WERI-Rb-1 (cell line): Measurements from ENCODE around the gene EXOSC7.

Source experiments
- DNase-seq: peaks from one replicate; pipeline ENCODE4 v3.0.0-alpha.2; 2020
- H3K27ac ChIP-seq: fragments of 250-450 bp; sonication (Bioruptor Pico); 2 replicates; pipeline ENCODE4 v1.5.1; 2020; ENCODE audit warnings: mild to moderate bottlenecking, moderate library complexity
- H3K27me3 ChIP-seq: fragments of 250-450 bp; sonication (Bioruptor Pico); 2 replicates; pipeline ENCODE4 v1.5.1; 2021; ENCODE audit warnings: mild to moderate bottlenecking, low read depth, moderate library complexity; ENCODE audit not compliant: insufficient read depth, severe bottlenecking
- H3K36me3 ChIP-seq: fragments of 250-450 bp; sonication (Bioruptor Pico); 2 replicates; pipeline ENCODE4 v1.5.1; 2020; ENCODE audit warnings: mild to moderate bottlenecking, moderate library complexity
- H3K4me3 ChIP-seq: 2 replicates; pipeline ENCODE4 v1.5.1; 2011; ENCODE audit warnings: low read depth, mild to moderate bottlenecking, control low read depth, low read length
- H3K9me3 ChIP-seq: fragments of 250-450 bp; sonication (Bioruptor Pico); 2 replicates; pipeline ENCODE4 v1.5.1; 2021; ENCODE audit warnings: mild to moderate bottlenecking, moderate library complexity; ENCODE audit not compliant: severe bottlenecking
- CTCF ChIP-seq: IDR thresholded peaks from 2 replicates; pipeline ENCODE4 v1.5.1; 2011; ENCODE audit warnings: low read depth, mild to moderate bottlenecking, control low read depth, inconsistent platforms, low read length

Gene EXOSC7

DNA sequence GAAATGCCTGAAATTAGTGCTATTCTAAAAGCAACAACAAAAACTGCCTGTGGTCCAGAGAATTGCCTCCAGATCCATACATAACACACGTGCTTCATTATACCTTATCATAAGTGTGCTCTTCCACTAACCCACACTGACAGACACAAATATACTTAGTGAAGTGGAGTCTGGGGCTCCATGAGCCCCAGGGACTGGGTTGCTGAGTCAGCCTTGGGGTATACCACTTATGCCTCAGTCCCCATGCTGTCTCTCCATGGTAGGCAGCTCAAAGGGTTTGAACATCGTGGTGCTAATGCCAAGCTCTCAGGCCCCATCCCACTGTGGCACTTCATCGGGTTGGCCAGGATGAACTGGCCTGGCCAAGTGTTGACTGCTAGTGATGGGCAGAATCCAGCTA is 10.9 kb upstream of the EXOSC7 start:
- Histone ChIP-seq H3K36me3 (no peaks in the 10 kb centered on the region; the same call in 1 of the 2 replicates), H3K9me3 (no peaks in the 10 kb centered on the region), H3K4me3 (no peak overlapping the region), H3K27ac (no peak overlapping the region), H3K27me3 (no peaks in the 10 kb centered on the region)
- TF ChIP-seq CTCF = no peak
- no peak for DNase-seq

- Histone ChIP-seq H3K36me3 (no peaks in the 10 kb centered on the region; the same call in 1 of the 2 replicates), H3K9me3 (no peaks in the 10 kb centered on the region), H3K27ac (no peak overlapping the region), H3K27me3 (no peaks in the 10 kb centered on the region), H3K4me3 (no peak overlapping the region)
- DNase-seq = no peak
- TF ChIP-seq CTCF = no peak
Observed at GRCh38 chr3:44966795-44967278, 9.2 kb upstream of the EXOSC7 start.

- H3K36me3 ChIP-seq = peaks cover 5% of the 10 kb centered on the region
- no peak for TF ChIP-seq CTCF
- no peaks in the 10 kb centered on the region for H3K27me3 ChIP-seq
- H3K27ac ChIP-seq = no peak overlapping the region
- DNase-seq = no peak
- no peak overlapping the region for H3K4me3 ChIP-seq
- no peaks in the 10 kb centered on the region for H3K9me3 ChIP-seq
Observed at GRCh38 chr3:44968447-44968858, 7.6 kb upstream of the EXOSC7 start.

DNA sequence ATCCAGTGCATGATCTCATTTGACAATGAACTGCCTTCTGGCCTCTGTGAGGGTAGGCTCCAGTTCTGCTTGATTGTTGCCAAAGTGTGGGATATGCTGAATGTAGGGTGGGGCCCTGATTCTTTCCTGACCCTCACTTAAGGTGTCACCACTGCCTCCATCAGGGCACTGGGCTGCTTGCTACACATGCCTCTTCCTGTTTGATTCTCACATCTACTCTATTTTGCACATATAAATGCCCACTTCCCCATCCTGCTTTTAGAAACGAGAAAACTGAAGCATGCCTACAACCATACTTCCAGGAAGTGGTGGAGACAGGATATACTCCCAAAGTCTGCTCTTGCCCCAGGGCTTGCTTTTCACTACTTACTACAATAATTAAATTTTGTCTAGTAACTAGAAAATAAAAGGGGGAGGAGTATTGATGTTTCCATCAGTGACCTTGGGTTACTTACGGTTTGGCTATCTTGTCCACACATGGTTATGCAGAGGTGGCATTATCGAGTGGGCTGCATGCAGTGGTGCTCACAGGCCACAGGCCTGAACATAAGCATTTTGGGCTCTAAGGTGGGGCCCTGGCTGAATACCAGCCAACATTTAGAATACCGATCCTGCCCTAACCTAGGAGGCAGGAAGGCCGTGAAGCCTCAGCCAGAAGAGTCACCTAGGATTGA is 6.8 kb upstream of the EXOSC7 start:
- H3K4me3 ChIP-seq = no peak overlapping the region

GRCh38 chr3:44969828-44970179 is 6.2 kb upstream of the EXOSC7 start:
- no peaks in the 10 kb centered on the region for H3K27me3 ChIP-seq
- H3K27ac ChIP-seq = no peak overlapping the region
- TF ChIP-seq CTCF = no peak
- no peak for DNase-seq
- no peak overlapping the region for H3K4me3 ChIP-seq
- no peaks in the 10 kb centered on the region for H3K9me3 ChIP-seq
- H3K36me3 ChIP-seq = peaks cover 5% of the 10 kb centered on the region

More for the DNA sequence above, 6.8 kb upstream of the EXOSC7 start:
- TF ChIP-seq CTCF = no peak
- Histone ChIP-seq H3K27me3 (no peaks in the 10 kb centered on the region), H3K36me3 (peaks cover 5% of the 10 kb centered on the region), H3K27ac (no peak overlapping the region), H3K9me3 (no peaks in the 10 kb centered on the region)
- DNase-seq = no peak
